ENCODE data around the gene PDE4B. TPM values are rescaled to one million over a fixed set of nuclear protein-coding genes. Genes with fewer than 3 reads are reported as not detected.

PDE4B gene
- total RNA-seq, 4 donors from 2014 or later, result 5.5 to 13.6 (median 9.3) TPM

GRCh38 chr1:65992165-65992821, 199.6 kb downstream of the PDE4B start:
- intact Hi-C loops (cut with DNase I; ENCODE audit: low total_unique reads), result no loop called here
- 52 to 65% methylated on average over 6 of the region's 6 CpGs for WGBS, 2 donors
- TF ChIP-seq CTCF (IDR thresholded peaks at IDR 0.05), result no peak
- TF ChIP-seq POLR2A (IDR thresholded peaks at IDR 0.05), result no peak
- DNase-seq (ENCODE audit: low spot score in 2 of 2), result no peak
- H3K4me3 ChIP-seq (ENCODE audit: low read depth, poor library complexity, severe bottlenecking), result no peak overlapping the region

- no peak for DNase-seq (ENCODE audit: low spot score in 2 of 2)
- TF ChIP-seq CTCF (IDR thresholded peaks at IDR 0.05) (no peak), POLR2A (IDR thresholded peaks at IDR 0.05) (no peak)
- 79% methylated on average over 7 of the region's 7 CpGs for WGBS, 2 donors
- H3K4me3 ChIP-seq (ENCODE audit: low read depth, poor library complexity, severe bottlenecking), result no peak overlapping the region
- intact Hi-C loops (cut with DNase I; ENCODE audit: low total_unique reads), result no loop called here
Measured at GRCh38 chr1:65992831-65993271, 200.2 kb downstream of the PDE4B start.

GRCh38 chr1:65994223-65994622, 201.5 kb downstream of the PDE4B start:
- WGBS, 2 donors, result 71 to 80% methylated on average over 2 of the region's 2 CpGs
- no peak for DNase-seq (ENCODE audit: low spot score in 2 of 2)
- no peak overlapping the region for H3K4me3 ChIP-seq (ENCODE audit: low read depth, poor library complexity, severe bottlenecking)
- intact Hi-C loops (cut with DNase I; ENCODE audit: low total_unique reads), result no loop called here
- TF ChIP-seq CTCF (IDR thresholded peaks at IDR 0.05), result no peak

- no peak for TF ChIP-seq CTCF (IDR thresholded peaks at IDR 0.05)
- TF ChIP-seq POLR2A (IDR thresholded peaks at IDR 0.05), result no peak
Measured at GRCh38 chr1:65995336-65995735, 202.6 kb downstream of the PDE4B start.

GRCh38 chr1:65995928-65996327, 203.2 kb downstream of the PDE4B start:
- DNase-seq (ENCODE audit: low spot score in 2 of 2), result no peak
- intact Hi-C loops (cut with DNase I; ENCODE audit: low total_unique reads), result no loop called here
- TF ChIP-seq CTCF (IDR thresholded peaks at IDR 0.05), result no peak
- TF ChIP-seq POLR2A (IDR thresholded peaks at IDR 0.05), result no peak
- H3K4me3 ChIP-seq (ENCODE audit: low read depth, poor library complexity, severe bottlenecking), result no peak overlapping the region

More at GRCh38 chr1:65995336-65995735, 202.6 kb downstream of the PDE4B start:
- intact Hi-C loops (cut with DNase I; ENCODE audit: low total_unique reads), result no loop called here
- H3K4me3 ChIP-seq (ENCODE audit: low read depth, poor library complexity, severe bottlenecking), result no peak overlapping the region
- 49 to 58% methylated on average over 6 of the region's 6 CpGs for WGBS, 2 donors
- DNase-seq (ENCODE audit: low spot score in 2 of 2), result no peak

- 89 to 91% methylated on average over 1 of the region's 1 CpG for WGBS, 2 donors
- intact Hi-C loops (cut with DNase I; ENCODE audit: low total_unique reads), result no loop called here
- no peak overlapping the region for H3K4me3 ChIP-seq (ENCODE audit: low read depth, poor library complexity, severe bottlenecking)
- no peak for TF ChIP-seq POLR2A (IDR thresholded peaks at IDR 0.05)
- TF ChIP-seq CTCF (IDR thresholded peaks at IDR 0.05), result no peak
- no peak for DNase-seq (ENCODE audit: low spot score in 2 of 2)
Measured at GRCh38 chr1:65997693-65998092, 205.0 kb downstream of the PDE4B start.

All from lower leg skin (tissue), 4 donors.